Measurements from ENCODE around the gene DISC1.

GRCh38 chr1:231939118-231939517 lies 312.5 kb downstream of the DISC1 start:
- TF ChIP-seq, protein P1, sequence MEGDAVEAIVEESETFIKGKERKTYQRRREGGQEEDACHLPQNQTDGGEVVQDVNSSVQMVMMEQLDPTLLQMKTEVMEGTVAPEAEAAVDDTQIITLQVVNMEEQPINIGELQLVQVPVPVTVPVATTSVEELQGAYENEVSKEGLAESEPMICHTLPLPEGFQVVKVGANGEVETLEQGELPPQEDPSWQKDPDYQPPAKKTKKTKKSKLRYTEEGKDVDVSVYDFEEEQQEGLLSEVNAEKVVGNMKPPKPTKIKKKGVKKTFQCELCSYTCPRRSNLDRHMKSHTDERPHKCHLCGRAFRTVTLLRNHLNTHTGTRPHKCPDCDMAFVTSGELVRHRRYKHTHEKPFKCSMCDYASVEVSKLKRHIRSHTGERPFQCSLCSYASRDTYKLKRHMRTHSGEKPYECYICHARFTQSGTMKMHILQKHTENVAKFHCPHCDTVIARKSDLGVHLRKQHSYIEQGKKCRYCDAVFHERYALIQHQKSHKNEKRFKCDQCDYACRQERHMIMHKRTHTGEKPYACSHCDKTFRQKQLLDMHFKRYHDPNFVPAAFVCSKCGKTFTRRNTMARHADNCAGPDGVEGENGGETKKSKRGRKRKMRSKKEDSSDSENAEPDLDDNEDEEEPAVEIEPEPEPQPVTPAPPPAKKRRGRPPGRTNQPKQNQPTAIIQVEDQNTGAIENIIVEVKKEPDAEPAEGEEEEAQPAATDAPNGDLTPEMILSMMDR (IDR thresholded peaks at IDR 0.05), result no peak
- no peak for TF ChIP-seq EZH2 (IDR thresholded peaks at IDR 0.05; ENCODE audit: borderline replicate concordance, insufficient read depth, low read depth, low read length, poor library complexity, severe bottlenecking)
